KMS-11 (cell line): ENCODE data around the gene DNAJC7.

Experiments used
- H2AFZ ChIP-seq: fragments of 200-600 bp; sonication (generic); 2 replicates; pipeline ENCODE4 v1.6.1; 2016; ENCODE audit warnings: antibody characterized with exemption, mixed run types, low read depth
- H3K27ac ChIP-seq: fragments of 200-600 bp; sonication (generic); 2 replicates; pipeline ENCODE4 v1.6.1; 2016; ENCODE audit warnings: mild to moderate bottlenecking, mixed run types
- H3K27me3 ChIP-seq: fragments of 200-600 bp; sonication (generic); 2 replicates; pipeline ENCODE4 v1.6.1; 2017; ENCODE audit warnings: mild to moderate bottlenecking, low read depth, mixed run types, moderate library complexity; ENCODE audit not compliant: insufficient read depth
- H3K36me3 ChIP-seq: fragments of 200-600 bp; sonication (generic); 2 replicates; pipeline ENCODE4 v1.6.1; 2017; ENCODE audit warnings: mild to moderate bottlenecking, mixed run types; ENCODE audit not compliant: insufficient read depth
- H3K4me1 ChIP-seq: fragments of 200-600 bp; sonication (generic); 2 replicates; pipeline ENCODE4 v1.6.1; 2016; ENCODE audit warnings: mild to moderate bottlenecking, low read depth, mixed run types; ENCODE audit not compliant: poor library complexity, severe bottlenecking
- H3K4me2 ChIP-seq: fragments of 200-600 bp; sonication (generic); 2 replicates; pipeline ENCODE4 v1.7.0; 2016; ENCODE audit warnings: mild to moderate bottlenecking, mixed run types
- H3K4me3 ChIP-seq: fragments of 200-600 bp; sonication (generic); IDR thresholded peaks from 2 replicates; pipeline ENCODE4 v1.6.1; 2017; ENCODE audit warnings: low read depth, low read length, mixed read lengths; ENCODE audit not compliant: insufficient read depth
- H3K79me2 ChIP-seq: fragments of 200-600 bp; sonication (generic); 2 replicates; pipeline ENCODE4 v1.6.1; 2016; ENCODE audit warnings: low read depth, mixed run types; ENCODE audit not compliant: insufficient read depth
- H3K9ac ChIP-seq: fragments of 200-600 bp; sonication (generic); 2 replicates; pipeline ENCODE4 v1.6.1; 2016; ENCODE audit warnings: mild to moderate bottlenecking, mixed run types
- H4K20me1 ChIP-seq: fragments of 200-600 bp; sonication (generic); 2 replicates; pipeline ENCODE4 v1.6.1; 2016; ENCODE audit warnings: mild to moderate bottlenecking, mixed run types; ENCODE audit not compliant: insufficient read depth
- CTCF ChIP-seq: fragments of 200-600 bp; sonication (generic); conservative IDR thresholded peaks from 2 replicates; pipeline ENCODE4 v1.6.1; 2017; ENCODE audit warnings: low read depth, mild to moderate bottlenecking, antibody characterized with exemption, low read length, moderate library complexity, mixed read lengths

Gene DNAJC7

GRCh38 chr17:41985919-41986318, 31.3 kb downstream of the DNAJC7 start:
- TF ChIP-seq CTCF: no peak
- Histone ChIP-seq H3K36me3 (peaks cover 10% of the 10 kb centered on the region; the same call in 1 of the 2 replicates), H3K79me2 (no peaks in the 10 kb centered on the region)

DNA sequence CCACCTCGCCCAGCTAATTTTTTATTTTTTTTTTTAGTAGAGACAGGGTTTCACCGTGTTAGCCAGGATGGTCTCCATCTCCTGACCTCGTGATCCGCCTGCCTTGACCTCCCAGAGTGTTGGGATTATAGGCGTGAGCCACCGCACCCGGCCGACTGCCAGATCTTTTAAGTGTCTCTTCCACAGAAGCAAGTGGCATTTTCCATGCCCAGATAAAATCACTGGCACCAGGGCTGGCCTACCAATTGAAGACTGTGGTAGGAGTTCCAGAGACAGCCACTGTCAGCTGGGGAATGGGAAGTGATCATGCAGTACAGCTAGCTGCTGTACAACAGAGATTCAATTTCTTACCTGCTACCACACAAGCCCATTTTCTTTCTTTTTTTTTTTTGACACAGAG, 32.8 kb downstream of the DNAJC7 start:
- Histone ChIP-seq H3K36me3 (peaks cover 3% of the 10 kb centered on the region; the same call in 1 of the 2 replicates), H3K4me2 (no peak overlapping the region), H4K20me1 (no peaks in the 10 kb centered on the region), H3K4me1 (peaks cover 6% of the 10 kb centered on the region), H3K27ac (no peak overlapping the region), H3K79me2 (no peaks in the 10 kb centered on the region), H2AFZ (no peak overlapping the region), H3K9ac (no peak overlapping the region), H3K27me3 (no peaks in the 10 kb centered on the region), H3K4me3 (no peak overlapping the region)
- TF ChIP-seq CTCF: no peak

More at GRCh38 chr17:41985919-41986318, 31.3 kb downstream of the DNAJC7 start:
- no peaks in the 10 kb centered on the region for H4K20me1 ChIP-seq
- H3K4me1 ChIP-seq: peaks cover 7% of the 10 kb centered on the region
- no peak overlapping the region for H3K4me2 ChIP-seq
- H3K4me3 ChIP-seq: no peak overlapping the region
- no peak overlapping the region for H2AFZ ChIP-seq
- no peak overlapping the region for H3K9ac ChIP-seq
- H3K27me3 ChIP-seq: no peaks in the 10 kb centered on the region
- no peak overlapping the region for H3K27ac ChIP-seq

DNA sequence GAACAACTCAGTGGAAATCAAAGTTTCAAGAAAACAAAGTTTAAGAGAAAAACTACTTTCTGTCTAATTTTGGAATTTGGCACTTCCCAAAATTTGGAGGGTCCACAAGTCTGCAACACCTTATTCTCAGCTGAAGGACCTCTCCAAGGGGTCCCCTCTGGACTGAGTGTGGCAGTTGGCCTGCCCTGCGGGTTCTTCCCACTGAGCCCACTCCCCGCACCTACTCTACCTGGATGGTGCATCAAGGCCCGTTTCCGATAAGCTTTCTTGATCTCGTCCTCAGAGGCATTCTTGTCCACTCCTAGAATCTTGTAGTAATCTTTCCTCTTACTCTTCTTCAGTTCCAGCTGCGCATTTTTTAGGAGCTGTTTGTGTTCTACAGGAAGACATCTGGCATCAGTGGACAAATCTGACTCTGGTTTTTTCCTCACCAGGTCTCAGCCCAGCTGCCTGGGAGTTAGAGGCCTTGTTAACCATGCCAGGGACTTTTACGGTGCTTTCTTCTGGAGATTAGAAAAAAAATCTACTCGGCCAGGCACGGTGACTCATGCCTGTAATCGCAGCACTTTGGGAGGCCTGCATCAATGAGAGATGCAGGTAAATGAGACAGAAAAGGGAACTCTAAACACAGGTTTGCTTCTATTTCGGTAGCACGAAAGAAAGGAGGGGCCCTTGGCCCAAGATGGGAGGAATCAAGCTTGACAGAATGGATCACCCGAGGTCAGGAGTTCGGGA, 35.0 kb downstream of the DNAJC7 start:
- Histone ChIP-seq H3K4me3 (no peak overlapping the region), H3K27me3 (no peaks in the 10 kb centered on the region), H4K20me1 (no peaks in the 10 kb centered on the region), H3K79me2 (no peaks in the 10 kb centered on the region), H2AFZ (no peak overlapping the region), H3K4me2 (no peak overlapping the region), H3K27ac (no peak overlapping the region), H3K4me1 (no peaks in the 10 kb centered on the region), H3K9ac (no peak overlapping the region), H3K36me3 (peaks cover 6% of the 10 kb centered on the region; the same call in 1 of the 2 replicates)
- no peak for TF ChIP-seq CTCF

DNA sequence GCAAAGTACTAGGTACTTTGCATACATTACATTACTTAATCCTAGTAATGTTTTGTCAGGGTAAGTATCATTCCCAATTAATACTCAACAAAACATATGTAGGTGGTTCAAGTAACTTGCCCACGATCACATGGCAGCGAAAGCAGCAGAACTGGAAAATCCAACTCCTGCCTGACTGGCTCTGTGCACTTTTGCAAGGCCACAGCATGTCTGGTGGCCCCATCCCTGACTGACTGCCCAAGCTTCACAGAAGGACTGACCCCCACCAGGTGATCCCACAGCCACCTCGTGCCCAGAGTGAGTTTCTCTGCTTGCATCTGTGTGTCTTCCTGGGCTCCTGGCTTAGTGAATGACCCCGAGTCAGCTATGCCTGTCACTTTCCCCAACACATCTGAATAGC, 39.2 kb downstream of the DNAJC7 start:
- H3K79me2 ChIP-seq: no peaks in the 10 kb centered on the region
- no peak for TF ChIP-seq CTCF
- no peaks in the 10 kb centered on the region for H3K27me3 ChIP-seq
- no peak overlapping the region for H3K4me3 ChIP-seq
- no peak overlapping the region for H3K4me2 ChIP-seq
- H2AFZ ChIP-seq: no peak overlapping the region
- no peak overlapping the region for H3K9ac ChIP-seq
- peaks cover 6% of the 10 kb centered on the region; the same call in 1 of the 2 replicates for H3K36me3 ChIP-seq
- no peak overlapping the region for H3K27ac ChIP-seq
- H4K20me1 ChIP-seq: no peaks in the 10 kb centered on the region
- no peaks in the 10 kb centered on the region for H3K4me1 ChIP-seq
